Gastroesophageal sphincter (tissue), 3 donors: ENCODE results near the gene ATOH7.

Experiments
- EP300 ChIP-seq: sonication (generic); formaldehyde crosslinking; IDR thresholded peaks from one replicate; pipeline ENCODE4 v1.6.1; 2017; ENCODE audit warnings: antibody characterized with exemption, mild to moderate bottlenecking
- POLR2A ChIP-seq, 2 donors: fragments of 450-650 bp; IDR thresholded peaks; one replicate each; pipeline ENCODE4 v1.6.1; 2017; ENCODE audit warnings: antibody characterized with exemption in 2 of 2, mild to moderate bottlenecking in 2 of 2, moderate library complexity in 1 of 2
- POLR2AphosphoS5 ChIP-seq: sonication (generic); formaldehyde crosslinking; IDR thresholded peaks from one replicate; pipeline ENCODE4 v1.6.1; 2017; ENCODE audit warnings: antibody characterized with exemption
- TF ChIP-seq, protein P1 (sequence below), 4 experiments: fragments of 200-600 bp in 2 of 4; fragments of 450-650 bp in 2 of 4; sonication (generic) in 1 of 4; IDR thresholded peaks; one replicate each; pipeline ENCODE4 v1.5.1; 2017 to 2019; ENCODE audit warnings: antibody characterized with exemption in 4 of 4, mild to moderate bottlenecking in 2 of 4, moderate library complexity in 2 of 4

- TF ChIP-seq, protein P1, sequence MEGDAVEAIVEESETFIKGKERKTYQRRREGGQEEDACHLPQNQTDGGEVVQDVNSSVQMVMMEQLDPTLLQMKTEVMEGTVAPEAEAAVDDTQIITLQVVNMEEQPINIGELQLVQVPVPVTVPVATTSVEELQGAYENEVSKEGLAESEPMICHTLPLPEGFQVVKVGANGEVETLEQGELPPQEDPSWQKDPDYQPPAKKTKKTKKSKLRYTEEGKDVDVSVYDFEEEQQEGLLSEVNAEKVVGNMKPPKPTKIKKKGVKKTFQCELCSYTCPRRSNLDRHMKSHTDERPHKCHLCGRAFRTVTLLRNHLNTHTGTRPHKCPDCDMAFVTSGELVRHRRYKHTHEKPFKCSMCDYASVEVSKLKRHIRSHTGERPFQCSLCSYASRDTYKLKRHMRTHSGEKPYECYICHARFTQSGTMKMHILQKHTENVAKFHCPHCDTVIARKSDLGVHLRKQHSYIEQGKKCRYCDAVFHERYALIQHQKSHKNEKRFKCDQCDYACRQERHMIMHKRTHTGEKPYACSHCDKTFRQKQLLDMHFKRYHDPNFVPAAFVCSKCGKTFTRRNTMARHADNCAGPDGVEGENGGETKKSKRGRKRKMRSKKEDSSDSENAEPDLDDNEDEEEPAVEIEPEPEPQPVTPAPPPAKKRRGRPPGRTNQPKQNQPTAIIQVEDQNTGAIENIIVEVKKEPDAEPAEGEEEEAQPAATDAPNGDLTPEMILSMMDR (IDR thresholded peaks at IDR 0.05) = no peak
- no peak for TF ChIP-seq POLR2AphosphoS5
- TF ChIP-seq EP300 = no peak
- TF ChIP-seq POLR2A (IDR thresholded peaks at IDR 0.05) = no peak
These were observed 44.3 kb upstream of the ATOH7 start for GRCh38 chr10:68276224-68276623.
